ENCODE measurements around the gene KPRP.

DNA sequence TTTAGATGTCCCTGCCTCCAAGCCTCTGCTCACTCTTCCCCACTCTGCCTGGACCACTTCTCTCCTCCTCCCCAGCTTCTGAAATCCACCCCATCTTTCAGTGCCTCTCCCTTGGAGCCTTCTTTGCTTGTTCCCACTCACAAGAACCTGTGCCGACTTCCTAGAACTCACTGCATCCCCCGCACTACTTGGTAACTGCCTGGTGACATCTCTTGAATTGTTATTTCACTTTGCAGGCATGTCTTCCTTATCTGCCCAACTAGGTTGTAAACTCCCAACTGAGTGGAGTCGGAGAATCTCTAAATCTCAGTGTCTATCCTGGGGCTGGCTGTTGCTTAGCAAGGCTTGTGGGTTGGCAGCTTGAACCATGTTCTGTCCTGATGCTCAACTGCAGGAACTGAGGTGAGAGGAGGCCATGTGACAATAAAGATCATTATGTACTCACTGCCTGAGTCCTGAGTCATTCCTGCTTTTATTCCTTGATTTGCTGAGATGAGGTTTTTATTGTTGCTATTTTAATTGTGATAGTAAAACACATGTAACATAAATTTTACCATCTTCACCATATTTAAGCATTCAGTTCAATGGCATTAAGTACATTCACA, 3.9 kb downstream of the KPRP start:
- TF ChIP-seq, protein P1, sequence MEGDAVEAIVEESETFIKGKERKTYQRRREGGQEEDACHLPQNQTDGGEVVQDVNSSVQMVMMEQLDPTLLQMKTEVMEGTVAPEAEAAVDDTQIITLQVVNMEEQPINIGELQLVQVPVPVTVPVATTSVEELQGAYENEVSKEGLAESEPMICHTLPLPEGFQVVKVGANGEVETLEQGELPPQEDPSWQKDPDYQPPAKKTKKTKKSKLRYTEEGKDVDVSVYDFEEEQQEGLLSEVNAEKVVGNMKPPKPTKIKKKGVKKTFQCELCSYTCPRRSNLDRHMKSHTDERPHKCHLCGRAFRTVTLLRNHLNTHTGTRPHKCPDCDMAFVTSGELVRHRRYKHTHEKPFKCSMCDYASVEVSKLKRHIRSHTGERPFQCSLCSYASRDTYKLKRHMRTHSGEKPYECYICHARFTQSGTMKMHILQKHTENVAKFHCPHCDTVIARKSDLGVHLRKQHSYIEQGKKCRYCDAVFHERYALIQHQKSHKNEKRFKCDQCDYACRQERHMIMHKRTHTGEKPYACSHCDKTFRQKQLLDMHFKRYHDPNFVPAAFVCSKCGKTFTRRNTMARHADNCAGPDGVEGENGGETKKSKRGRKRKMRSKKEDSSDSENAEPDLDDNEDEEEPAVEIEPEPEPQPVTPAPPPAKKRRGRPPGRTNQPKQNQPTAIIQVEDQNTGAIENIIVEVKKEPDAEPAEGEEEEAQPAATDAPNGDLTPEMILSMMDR (IDR thresholded peaks at IDR 0.05; ENCODE audit: poor library complexity) = no peak
- TF ChIP-seq EZH2 (IDR thresholded peaks at IDR 0.05; ENCODE audit: borderline replicate concordance) (no peak), EZH2phosphoT487 (IDR thresholded peaks at IDR 0.05; ENCODE audit: low read depth, severe bottlenecking, unreplicated experiment) (no peak)
